ENCODE data around the gene CLEC2L.

The CLEC2L gene

GRCh38 chr7:139560199-139560598, 36.7 kb downstream of the CLEC2L start:
- no peaks in the 10 kb centered on the region for H3K9me3 ChIP-seq (ENCODE audit: insufficient read depth, low read depth, low read length)
- H3K9ac ChIP-seq (ENCODE audit: low read depth, low read length): no peak overlapping the region
- no peaks in the 10 kb centered on the region for H3K36me3 ChIP-seq (ENCODE audit: insufficient read depth, low read length)
- H3K27me3 ChIP-seq (ENCODE audit: insufficient read depth, low read length): no peaks in the 10 kb centered on the region
- H3K4me3 ChIP-seq (ENCODE audit: low read length): no peak overlapping the region
- 93% methylated on average over 2 of the region's 2 CpGs for WGBS
- H3K4me1 ChIP-seq (ENCODE audit: insufficient read depth, low read length): peaks cover 12% of the 10 kb centered on the region
- H3K27ac ChIP-seq (ENCODE audit: low read depth, low read length): no peak overlapping the region

DNA sequence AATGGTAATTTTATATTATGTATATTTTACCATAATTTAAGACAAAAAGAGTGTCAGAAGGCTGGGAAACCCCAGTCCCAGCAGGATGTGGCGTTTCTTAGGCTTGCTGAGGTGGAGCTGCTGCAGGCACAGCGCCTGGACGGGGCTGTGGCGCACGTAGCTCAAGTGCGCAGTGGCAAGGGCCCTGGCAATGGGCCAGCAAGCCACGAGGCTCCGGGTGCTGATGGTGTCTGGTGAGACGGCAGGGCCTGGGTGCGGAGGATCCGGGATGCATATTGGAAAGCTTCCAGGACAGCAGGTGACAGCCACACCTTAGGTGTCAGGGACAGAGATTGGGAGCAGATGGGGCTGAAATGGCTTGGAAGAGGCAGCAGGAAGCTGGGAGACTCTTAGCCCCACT, 37.2 kb downstream of the CLEC2L start:
- 96% methylated on average over 11 of the region's 11 CpGs for WGBS
- Histone ChIP-seq H3K4me3 (ENCODE audit: low read length) (no peak overlapping the region), H3K36me3 (ENCODE audit: insufficient read depth, low read length) (no peaks in the 10 kb centered on the region), H3K9me3 (ENCODE audit: insufficient read depth, low read depth, low read length) (no peaks in the 10 kb centered on the region), H3K9ac (ENCODE audit: low read depth, low read length) (no peak overlapping the region), H3K4me1 (ENCODE audit: insufficient read depth, low read length) (peaks cover 15% of the 10 kb centered on the region), H3K27me3 (ENCODE audit: insufficient read depth, low read length) (no peaks in the 10 kb centered on the region), H3K27ac (ENCODE audit: low read depth, low read length) (no peak overlapping the region)

GRCh38 chr7:139562491-139562890, 39.0 kb downstream of the CLEC2L start:
- Histone ChIP-seq H3K4me3 (ENCODE audit: low read length) (no peak overlapping the region), H3K9me3 (ENCODE audit: insufficient read depth, low read depth, low read length) (no peaks in the 10 kb centered on the region), H3K27me3 (ENCODE audit: insufficient read depth, low read length) (no peaks in the 10 kb centered on the region), H3K27ac (ENCODE audit: low read depth, low read length) (no peak overlapping the region), H3K36me3 (ENCODE audit: insufficient read depth, low read length) (no peaks in the 10 kb centered on the region), H3K4me1 (ENCODE audit: insufficient read depth, low read length) (peaks cover 15% of the 10 kb centered on the region), H3K9ac (ENCODE audit: low read depth, low read length) (no peak overlapping the region)
- WGBS: 95% methylated on average over 12 of the region's 12 CpGs

DNA sequence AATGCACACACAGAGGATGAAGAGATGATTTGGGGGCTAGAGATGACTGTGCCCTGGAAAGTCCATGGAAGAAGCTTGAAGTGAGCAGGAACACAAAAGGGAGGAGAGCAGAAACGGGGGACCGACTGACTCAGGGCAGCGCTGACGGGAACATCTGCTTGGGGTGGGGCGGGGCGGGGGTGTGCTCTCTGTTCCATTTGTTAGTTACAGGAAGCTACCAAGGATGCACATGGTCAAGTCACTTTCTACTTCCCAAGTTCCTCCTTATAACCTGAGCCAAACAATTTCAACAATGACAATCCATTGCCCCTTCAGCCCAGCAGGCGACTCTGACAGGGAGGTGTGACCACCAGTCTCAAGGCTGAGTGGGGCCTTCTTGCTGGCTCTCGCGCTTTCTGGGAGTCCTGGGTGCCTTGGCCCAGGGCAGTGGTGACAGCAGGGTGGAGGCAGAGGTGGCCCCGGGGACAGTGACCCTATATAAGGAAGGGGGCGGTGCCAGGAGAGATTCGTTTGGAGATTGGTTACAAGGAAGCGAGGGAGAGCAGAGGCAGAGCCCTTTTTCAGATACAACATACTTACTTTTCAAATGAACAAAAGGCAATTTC, 39.6 kb downstream of the CLEC2L start:
- Histone ChIP-seq H3K27ac (ENCODE audit: low read depth, low read length) (no peak overlapping the region), H3K9me3 (ENCODE audit: insufficient read depth, low read depth, low read length) (no peaks in the 10 kb centered on the region), H3K27me3 (ENCODE audit: insufficient read depth, low read length) (no peaks in the 10 kb centered on the region), H3K9ac (ENCODE audit: low read depth, low read length) (no peak overlapping the region; the same call in 1 of the 2 replicates), H3K36me3 (ENCODE audit: insufficient read depth, low read length) (no peaks in the 10 kb centered on the region), H3K4me1 (ENCODE audit: insufficient read depth, low read length) (peaks cover 15% of the 10 kb centered on the region), H3K4me3 (ENCODE audit: low read length) (no peak overlapping the region)
- WGBS: 87% methylated on average over 11 of the region's 13 CpGs

DNA sequence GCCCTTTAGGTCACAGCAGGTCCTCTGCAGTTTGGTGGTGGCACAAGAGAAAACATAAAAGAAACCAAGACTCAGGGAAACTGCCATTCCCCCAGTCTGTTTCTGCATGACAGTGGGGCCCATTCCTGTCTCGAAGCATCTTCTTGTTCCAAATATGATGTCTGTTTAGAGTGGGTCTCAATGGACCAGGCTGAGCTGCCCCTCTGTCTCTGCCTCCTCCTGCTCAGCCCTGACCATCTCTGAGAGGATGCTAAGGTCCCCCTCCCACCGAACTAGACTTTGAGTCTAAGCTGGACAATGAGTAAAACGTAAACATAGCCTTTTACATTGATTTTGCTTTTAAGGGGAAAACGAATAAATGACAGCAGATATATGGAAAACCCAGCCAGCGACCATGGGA, 40.4 kb downstream of the CLEC2L start:
- 93% methylated on average over 5 of the region's 5 CpGs for WGBS
- Histone ChIP-seq H3K27ac (ENCODE audit: low read depth, low read length) (no peak overlapping the region), H3K27me3 (ENCODE audit: insufficient read depth, low read length) (no peaks in the 10 kb centered on the region), H3K9ac (ENCODE audit: low read depth, low read length) (no peak overlapping the region), H3K9me3 (ENCODE audit: insufficient read depth, low read depth, low read length) (no peaks in the 10 kb centered on the region), H3K4me3 (ENCODE audit: low read length) (no peak overlapping the region), H3K4me1 (ENCODE audit: insufficient read depth, low read length) (peaks cover 15% of the 10 kb centered on the region), H3K36me3 (ENCODE audit: insufficient read depth, low read length) (no peaks in the 10 kb centered on the region)

GRCh38 chr7:139566075-139566474, 42.6 kb downstream of the CLEC2L start:
- Histone ChIP-seq H3K9me3 (ENCODE audit: insufficient read depth, low read depth, low read length) (no peaks in the 10 kb centered on the region), H3K27ac (ENCODE audit: low read depth, low read length) (no peak overlapping the region), H3K9ac (ENCODE audit: low read depth, low read length) (no peak overlapping the region), H3K36me3 (ENCODE audit: insufficient read depth, low read length) (no peaks in the 10 kb centered on the region), H3K4me3 (ENCODE audit: low read length) (no peak overlapping the region), H3K27me3 (ENCODE audit: insufficient read depth, low read length) (no peaks in the 10 kb centered on the region), H3K4me1 (ENCODE audit: insufficient read depth, low read length) (peaks cover 15% of the 10 kb centered on the region)
- WGBS: 93% methylated on average over 6 of the region's 6 CpGs

DNA sequence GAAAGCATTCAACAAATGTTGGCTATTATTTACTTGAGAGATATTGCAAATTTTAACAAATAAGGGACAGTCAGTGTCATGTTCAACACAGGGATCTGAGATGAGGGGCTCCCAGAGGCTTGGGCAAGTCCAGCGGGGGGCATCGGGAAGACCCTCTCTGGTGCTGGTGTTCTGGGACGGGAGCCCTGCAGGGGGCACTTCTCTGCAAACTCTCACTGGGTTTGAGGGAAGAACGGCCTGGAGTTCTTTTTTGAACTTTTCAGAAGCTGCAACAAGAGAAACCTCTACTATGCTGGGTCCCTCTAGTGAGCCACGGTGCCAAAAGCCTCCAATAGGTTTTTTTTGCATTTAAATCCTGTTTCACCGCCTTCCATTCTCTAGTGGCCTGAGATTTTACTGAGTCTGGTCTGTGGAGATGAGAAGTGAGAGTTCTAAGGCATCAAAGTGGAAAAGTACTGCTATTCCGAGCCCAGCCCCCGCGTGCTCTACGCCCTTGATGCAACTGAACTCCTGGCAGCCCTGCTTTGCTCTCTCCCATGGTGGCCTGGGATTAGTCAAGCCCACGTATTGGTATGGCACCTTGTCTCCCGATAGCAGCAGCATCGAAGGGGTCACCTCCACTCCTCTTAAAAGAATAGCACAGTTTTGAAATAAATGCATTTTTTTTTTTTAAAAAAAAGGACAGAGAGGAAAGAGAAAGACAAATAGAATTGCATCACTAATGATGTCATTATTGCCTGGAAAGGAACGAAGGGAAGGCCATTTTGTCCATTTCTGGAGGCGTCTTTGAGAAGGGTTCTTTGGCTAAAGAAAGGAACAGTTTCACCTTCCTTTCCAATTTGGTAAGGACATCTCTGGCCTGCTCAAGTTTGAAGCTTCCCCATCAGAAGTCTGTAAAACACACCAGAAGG, 43.5 kb downstream of the CLEC2L start:
- 83% methylated on average over 15 of the region's 15 CpGs for WGBS
- no peak overlapping the region for H3K9ac ChIP-seq (ENCODE audit: low read depth, low read length)
- no peak overlapping the region; the same call in 1 of the 2 replicates for H3K27ac ChIP-seq (ENCODE audit: low read depth, low read length)
- H3K9me3 ChIP-seq (ENCODE audit: insufficient read depth, low read depth, low read length): no peaks in the 10 kb centered on the region
- H3K4me3 ChIP-seq (ENCODE audit: low read length): no peak overlapping the region
- peaks cover 15% of the 10 kb centered on the region for H3K4me1 ChIP-seq (ENCODE audit: insufficient read depth, low read length)
- no peaks in the 10 kb centered on the region for H3K27me3 ChIP-seq (ENCODE audit: insufficient read depth, low read length)
- H3K36me3 ChIP-seq (ENCODE audit: insufficient read depth, low read length): no peaks in the 10 kb centered on the region

- Histone ChIP-seq H3K9me3 (ENCODE audit: insufficient read depth, low read depth, low read length) (no peaks in the 10 kb centered on the region), H3K27me3 (ENCODE audit: insufficient read depth, low read length) (no peaks in the 10 kb centered on the region), H3K36me3 (ENCODE audit: insufficient read depth, low read length) (no peaks in the 10 kb centered on the region), H3K9ac (ENCODE audit: low read depth, low read length) (no peak overlapping the region), H3K27ac (ENCODE audit: low read depth, low read length) (no peak overlapping the region), H3K4me1 (ENCODE audit: insufficient read depth, low read length) (peaks cover 15% of the 10 kb centered on the region), H3K4me3 (ENCODE audit: low read length) (no peak overlapping the region)
- WGBS: 94% methylated on average over 14 of the region's 14 CpGs
Observed at GRCh38 chr7:139567647-139568345, 44.3 kb downstream of the CLEC2L start.

DNA sequence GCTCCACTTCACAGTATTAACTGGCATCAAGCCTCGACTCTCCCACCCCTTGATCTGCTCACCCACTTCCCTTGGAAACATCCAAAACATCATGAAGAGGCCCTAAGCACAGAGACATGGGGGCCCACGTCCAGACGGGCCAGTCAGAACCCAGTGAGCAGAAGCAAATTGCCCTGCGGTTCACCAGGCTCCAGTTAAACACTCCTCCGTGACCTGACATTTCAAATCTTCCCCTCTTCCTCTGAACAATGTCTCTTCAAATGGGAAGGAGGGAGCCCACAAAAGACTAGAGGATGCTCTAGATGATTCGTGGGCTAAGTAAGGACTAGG, 44.8 kb downstream of the CLEC2L start:
- no peak overlapping the region for H3K9ac ChIP-seq (ENCODE audit: low read depth, low read length)
- H3K9me3 ChIP-seq (ENCODE audit: insufficient read depth, low read depth, low read length): no peaks in the 10 kb centered on the region
- no peaks in the 10 kb centered on the region for H3K36me3 ChIP-seq (ENCODE audit: insufficient read depth, low read length)
- H3K27ac ChIP-seq (ENCODE audit: low read depth, low read length): no peak overlapping the region
- H3K4me1 ChIP-seq (ENCODE audit: insufficient read depth, low read length): peaks cover 13% of the 10 kb centered on the region
- H3K4me3 ChIP-seq (ENCODE audit: low read length): no peak overlapping the region
- H3K27me3 ChIP-seq (ENCODE audit: insufficient read depth, low read length): no peaks in the 10 kb centered on the region
- 92% methylated on average over 6 of the region's 6 CpGs for WGBS

DNA sequence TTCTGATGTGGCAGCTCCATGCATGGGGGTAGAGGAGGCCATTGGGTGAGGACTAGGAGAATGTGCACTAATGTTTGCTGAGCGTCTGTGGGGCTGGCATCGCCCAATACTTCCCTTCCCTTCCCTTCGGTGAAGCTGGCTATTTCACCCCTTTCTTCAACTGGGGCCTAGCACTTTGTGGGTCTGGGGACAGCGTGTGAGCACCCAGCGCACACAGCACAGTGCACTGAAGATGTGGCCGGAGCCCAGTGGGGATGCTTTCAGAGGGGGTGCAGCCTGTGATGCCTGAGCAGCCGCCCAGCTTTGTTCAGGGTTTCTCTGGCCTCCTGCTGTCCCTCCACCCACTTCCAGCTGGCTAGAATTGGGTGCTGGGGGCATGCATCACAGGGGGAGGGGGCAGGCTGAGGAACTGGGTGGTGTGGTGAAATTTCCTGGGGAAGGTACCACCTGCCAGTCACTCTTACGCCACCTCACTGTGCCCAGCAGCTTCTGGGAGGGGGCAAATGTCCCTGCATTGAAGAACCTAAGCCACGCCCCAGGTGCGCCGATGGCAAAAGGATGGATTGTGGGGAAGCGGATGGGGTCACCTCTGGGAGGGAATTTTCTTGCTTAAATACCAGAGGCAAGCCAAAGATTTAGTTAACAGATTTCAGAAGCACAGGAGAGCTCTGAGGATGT, 45.5 kb downstream of the CLEC2L start:
- H3K4me3 ChIP-seq (ENCODE audit: low read length): no peak overlapping the region
- H3K9me3 ChIP-seq (ENCODE audit: insufficient read depth, low read depth, low read length): no peaks in the 10 kb centered on the region
- H3K4me1 ChIP-seq (ENCODE audit: insufficient read depth, low read length): peaks cover 7% of the 10 kb centered on the region; the same call in 1 of the 2 replicates
- no peak overlapping the region for H3K9ac ChIP-seq (ENCODE audit: low read depth, low read length)
- no peaks in the 10 kb centered on the region for H3K27me3 ChIP-seq (ENCODE audit: insufficient read depth, low read length)
- H3K27ac ChIP-seq (ENCODE audit: low read depth, low read length): no peak overlapping the region
- 93% methylated on average over 12 of the region's 12 CpGs for WGBS
- H3K36me3 ChIP-seq (ENCODE audit: insufficient read depth, low read length): no peaks in the 10 kb centered on the region

DNA sequence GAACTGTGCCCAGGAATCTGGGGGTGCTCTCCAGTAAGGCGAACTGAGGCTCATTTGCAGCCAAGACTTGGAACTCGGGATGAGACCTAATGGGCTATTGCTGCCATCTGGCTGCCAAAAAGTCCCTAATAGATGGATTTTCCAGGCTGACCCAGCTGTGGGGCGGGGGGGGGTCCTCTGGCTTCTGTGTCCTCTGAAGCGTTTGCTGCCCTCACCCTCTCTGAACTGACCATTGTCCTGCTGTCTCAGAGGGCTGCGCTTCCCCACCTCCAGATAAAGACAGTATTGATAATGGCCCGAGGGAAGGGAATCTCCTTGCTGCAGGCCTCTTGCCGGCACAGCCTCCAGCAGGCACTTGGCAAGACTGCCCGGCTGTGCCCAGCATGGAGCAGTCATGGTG, 46.6 kb downstream of the CLEC2L start:
- 89% methylated on average over 8 of the region's 8 CpGs for WGBS

More for the DNA sequence above, 46.6 kb downstream of the CLEC2L start:
- Histone ChIP-seq H3K27ac (ENCODE audit: low read depth, low read length) (no peak overlapping the region), H3K4me1 (ENCODE audit: insufficient read depth, low read length) (peaks cover 4% of the 10 kb centered on the region; the same call in 1 of the 2 replicates), H3K27me3 (ENCODE audit: insufficient read depth, low read length) (no peaks in the 10 kb centered on the region), H3K4me3 (ENCODE audit: low read length) (no peak overlapping the region), H3K9ac (ENCODE audit: low read depth, low read length) (no peak overlapping the region), H3K36me3 (ENCODE audit: insufficient read depth, low read length) (no peaks in the 10 kb centered on the region), H3K9me3 (ENCODE audit: insufficient read depth, low read depth, low read length) (no peaks in the 10 kb centered on the region)
